Transverse colon (tissue), 3 donors: ENCODE results near the gene MAP1A.

Source experiments
- EP300 ChIP-seq: sonication (generic); formaldehyde crosslinking; IDR thresholded peaks from one replicate; pipeline ENCODE4 v1.6.1; 2017; ENCODE audit warnings: antibody characterized with exemption, low read depth
- POLR2A ChIP-seq: fragments of 450-650 bp; IDR thresholded peaks from one replicate; pipeline ENCODE4 v1.6.1; 2016; ENCODE audit warnings: antibody characterized with exemption, mild to moderate bottlenecking, moderate library complexity
- TF ChIP-seq, protein P1 (sequence below), 5 experiments: fragments of 200-600 bp in 3 of 5; fragments of 450-650 bp in 2 of 5; sonication (generic) in 3 of 5; IDR thresholded peaks; 1 replicate in 2 of 5; 2 replicates in 3 of 5; pipeline ENCODE4 v1.5.1; 2016 to 2017; ENCODE audit warnings: antibody characterized with exemption in 5 of 5, inconsistent platforms in 3 of 5, mild to moderate bottlenecking in 2 of 5, moderate library complexity in 1 of 5

DNA sequence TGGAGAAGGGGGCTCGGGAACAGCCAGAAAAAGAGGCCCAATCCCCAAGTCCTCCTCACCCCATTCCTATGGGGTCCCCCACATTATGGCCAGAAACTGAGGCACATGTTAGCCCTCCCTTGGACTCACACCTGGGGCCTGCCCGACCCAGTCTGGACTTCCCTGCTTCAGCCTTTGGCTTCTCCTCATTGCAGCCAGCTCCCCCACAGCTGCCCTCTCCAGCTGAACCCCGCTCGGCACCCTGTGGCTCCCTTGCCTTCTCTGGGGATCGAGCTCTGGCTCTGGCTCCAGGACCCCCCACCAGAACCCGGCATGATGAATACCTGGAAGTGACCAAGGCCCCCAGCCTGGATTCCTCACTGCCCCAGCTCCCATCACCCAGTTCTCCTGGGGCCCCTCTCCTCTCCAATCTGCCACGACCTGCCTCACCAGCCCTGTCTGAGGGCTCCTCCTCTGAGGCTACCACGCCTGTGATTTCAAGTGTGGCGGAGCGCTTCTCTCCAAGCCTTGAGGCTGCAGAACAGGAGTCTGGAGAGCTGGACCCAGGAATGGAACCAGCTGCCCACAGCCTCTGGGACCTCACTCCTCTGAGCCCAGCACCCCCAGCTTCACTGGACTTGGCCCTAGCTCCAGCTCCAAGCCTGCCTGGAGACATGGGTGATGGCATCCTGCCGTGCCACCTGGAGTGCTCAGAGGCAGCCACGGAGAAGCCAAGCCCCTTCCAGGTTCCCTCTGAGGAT is 10.6 kb downstream of the MAP1A start:
- TF ChIP-seq, protein P1, sequence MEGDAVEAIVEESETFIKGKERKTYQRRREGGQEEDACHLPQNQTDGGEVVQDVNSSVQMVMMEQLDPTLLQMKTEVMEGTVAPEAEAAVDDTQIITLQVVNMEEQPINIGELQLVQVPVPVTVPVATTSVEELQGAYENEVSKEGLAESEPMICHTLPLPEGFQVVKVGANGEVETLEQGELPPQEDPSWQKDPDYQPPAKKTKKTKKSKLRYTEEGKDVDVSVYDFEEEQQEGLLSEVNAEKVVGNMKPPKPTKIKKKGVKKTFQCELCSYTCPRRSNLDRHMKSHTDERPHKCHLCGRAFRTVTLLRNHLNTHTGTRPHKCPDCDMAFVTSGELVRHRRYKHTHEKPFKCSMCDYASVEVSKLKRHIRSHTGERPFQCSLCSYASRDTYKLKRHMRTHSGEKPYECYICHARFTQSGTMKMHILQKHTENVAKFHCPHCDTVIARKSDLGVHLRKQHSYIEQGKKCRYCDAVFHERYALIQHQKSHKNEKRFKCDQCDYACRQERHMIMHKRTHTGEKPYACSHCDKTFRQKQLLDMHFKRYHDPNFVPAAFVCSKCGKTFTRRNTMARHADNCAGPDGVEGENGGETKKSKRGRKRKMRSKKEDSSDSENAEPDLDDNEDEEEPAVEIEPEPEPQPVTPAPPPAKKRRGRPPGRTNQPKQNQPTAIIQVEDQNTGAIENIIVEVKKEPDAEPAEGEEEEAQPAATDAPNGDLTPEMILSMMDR (IDR thresholded peaks at IDR 0.05), result no peak
- TF ChIP-seq POLR2A (no peak), EP300 (no peak)
